GM23338 (cell line): Measurements from ENCODE around the gene AKR1C4. TPM values are rescaled to one million over a fixed set of nuclear protein-coding genes. Genes with fewer than 3 reads are reported as not detected.

Experiments used
- ATAC-seq: fragments of 200-7000 bp; cut with Tn5 transposase; 3 replicates; pipeline ENCODE4 v1.9.1; 2020
- DNase-seq: peaks from one replicate; pipeline ENCODE4 v3.0.0-alpha.2; 2015; ENCODE audit warnings: low spot score
- H2AFZ ChIP-seq: fragments of 200-600 bp; sonication (generic); 2 replicates; pipeline ENCODE4 v1.8.0; 2016; ENCODE audit warnings: antibody characterized with exemption, mild to moderate bottlenecking, moderate library complexity
- H3F3A ChIP-seq: fragments of 200-600 bp; sonication (generic); replicated peaks from 2 replicates; pipeline ENCODE4 v1.8.0; 2017; ENCODE audit warnings: antibody characterized with exemption, mixed run types, low read depth
- H3K27ac ChIP-seq: fragments of 200-600 bp; sonication (generic); 2 replicates; pipeline ENCODE4 v1.6.1; 2016; ENCODE audit warnings: low read depth
- H3K27me3 ChIP-seq: fragments of 200-600 bp; sonication (generic); 2 replicates; pipeline ENCODE4 v1.8.0; 2016; ENCODE audit warnings: mild to moderate bottlenecking, mixed run types, moderate library complexity; ENCODE audit not compliant: insufficient read depth
- H3K36me3 ChIP-seq: fragments of 200-600 bp; sonication (generic); 2 replicates; pipeline ENCODE4 v1.8.0; 2016; ENCODE audit warnings: mild to moderate bottlenecking; ENCODE audit not compliant: insufficient read depth
- H3K4me1 ChIP-seq: fragments of 200-600 bp; sonication (generic); 2 replicates; pipeline ENCODE4 v1.8.0; 2016; ENCODE audit warnings: mild to moderate bottlenecking, moderate library complexity; ENCODE audit not compliant: insufficient read depth
- H3K4me2 ChIP-seq: fragments of 200-600 bp; sonication (generic); 2 replicates; pipeline ENCODE4 v1.7.1; 2017; ENCODE audit warnings: mixed run types
- H3K4me3 ChIP-seq: fragments of 200-600 bp; sonication (generic); 2 replicates; pipeline ENCODE4 v1.6.1; 2016; ENCODE audit warnings: mixed run types
- H3K79me2 ChIP-seq: fragments of 200-600 bp; sonication (generic); replicated peaks from 2 replicates; pipeline ENCODE4 v1.8.0; 2017; ENCODE audit warnings: mild to moderate bottlenecking; ENCODE audit not compliant: insufficient read depth
- H3K9me2 ChIP-seq: fragments of 200-600 bp; sonication (generic); 2 replicates; pipeline ENCODE4 v1.8.0; 2017; ENCODE audit not compliant: insufficient read depth
- H4K20me1 ChIP-seq: fragments of 200-600 bp; sonication (generic); replicated peaks from 2 replicates; pipeline ENCODE4 v1.8.0; 2017; ENCODE audit warnings: mild to moderate bottlenecking; ENCODE audit not compliant: insufficient read depth
- H3K27ac Mint-ChIP-seq: 2 replicates; pipeline ENCODE4 v1.8.0; 2020; ENCODE audit warnings: inconsistent platforms, mild to moderate bottlenecking, moderate library complexity, mixed read lengths
- H3K27me3 Mint-ChIP-seq: 3 replicates; pipeline ENCODE4 v1.8.0; 2022; ENCODE audit warnings: low read depth, mild to moderate bottlenecking, moderate library complexity, mixed read lengths, inconsistent platforms; ENCODE audit not compliant: insufficient read depth, poor library complexity
- H3K36me3 Mint-ChIP-seq: 3 replicates; pipeline ENCODE4 v1.8.0; 2021; ENCODE audit warnings: low read depth, mild to moderate bottlenecking, inconsistent platforms, moderate library complexity, mixed read lengths
- H3K4me1 Mint-ChIP-seq: 3 replicates; pipeline ENCODE4 v1.8.0; 2020; ENCODE audit warnings: mild to moderate bottlenecking, inconsistent platforms, mixed read lengths
- H3K4me3 Mint-ChIP-seq: 3 replicates; pipeline ENCODE4 v1.8.0; 2021; ENCODE audit warnings: moderate library complexity, mild to moderate bottlenecking, inconsistent platforms, mixed read lengths
- H3K9me3 Mint-ChIP-seq: 3 replicates; pipeline ENCODE4 v1.8.0; 2020; ENCODE audit warnings: moderate library complexity, mild to moderate bottlenecking, inconsistent platforms, mixed read lengths
- CREB1 ChIP-seq: fragments of 250-450 bp; sonication (Bioruptor Pico); IDR thresholded peaks from 2 replicates; pipeline ENCODE4 v1.5.0; 2020; ENCODE audit warnings: low read depth, mild to moderate bottlenecking, moderate library complexity
- CTCF ChIP-seq, 2 experiments: fragments of 200-600 bp in 1 of 2; sonication (generic) in 1 of 2; conservative IDR thresholded peaks; 2 replicates each; pipeline versions ENCODE4 v1.5.1 to v1.6.1; 2016 to 2017; ENCODE audit warnings: antibody characterized with exemption in 2 of 2, low read depth in 2 of 2, mild to moderate bottlenecking in 2 of 2, moderate library complexity in 1 of 2
- ETS1 ChIP-seq: IDR thresholded peaks from 2 replicates; pipeline ENCODE4 v1.6.1; 2016; ENCODE audit warnings: antibody characterized with exemption
- EZH2phosphoT487 ChIP-seq: fragments of 200-600 bp; sonication (generic); IDR thresholded peaks from one replicate; pipeline ENCODE4 v1.8.1; 2018; ENCODE audit warnings: antibody characterized with exemption; ENCODE audit not compliant: unreplicated experiment
- REST ChIP-seq: IDR thresholded peaks from one replicate; pipeline ENCODE4 v1.6.1; 2018; ENCODE audit warnings: antibody characterized with exemption; ENCODE audit not compliant: unreplicated experiment
- STAT1 ChIP-seq: IDR thresholded peaks from one replicate; pipeline ENCODE4 v1.6.1; 2016; ENCODE audit warnings: antibody characterized with exemption; ENCODE audit not compliant: unreplicated experiment
- ZNF462 ChIP-seq: fragments of 250-450 bp; sonication (Bioruptor Pico); IDR thresholded peaks from 2 replicates; pipeline ENCODE4 v1.5.0; 2020; ENCODE audit warnings: mild to moderate bottlenecking, moderate library complexity
- polyA plus RNA-seq: library from polyadenylated mRNA; unstranded; fragments of >200 nt; fragmentation: Nextera tagmentation; extraction: Ambion mirVana; gene quantifications from 2 replicates; pipeline ENCODE4 v1.2.1, GENCODE V29; 2016
- total RNA-seq: library from RNA; depleted of rRNA; stranded (reverse); fragments of >200 nt; shearing (Covaris generic); gene quantifications from 2 replicates; pipeline ENCODE4 v1.2.3, GENCODE V29; 2014

AKR1C4 gene
- total and polyA plus RNA-seq, 2 experiments from 2014 or later = not detected

GRCh38 chr10:5148678-5149032 lies 48.0 kb upstream of the AKR1C4 start (continued):
- TF ChIP-seq ZNF462 (CRISPR knock-in tag) (no peak), EZH2phosphoT487 (no peak)

- peaks cover 80% of the 10 kb centered on the region for H3K9me3 Mint-ChIP-seq
- no peak overlapping the region for H3K27ac Mint-ChIP-seq
- Histone ChIP-seq H3K27ac (no peak overlapping the region), H3K27me3 (no peaks in the 10 kb centered on the region), H3F3A (no peaks in the 10 kb centered on the region), H3K36me3 (no peaks in the 10 kb centered on the region), H3K79me2 (no peaks in the 10 kb centered on the region), H3K4me1 (no peaks in the 10 kb centered on the region), H2AFZ (no peak overlapping the region), H3K4me3 (no peak overlapping the region), H3K9me2 (peaks cover 6% of the 10 kb centered on the region; the same call in 1 of the 2 replicates), H3K4me2 (no peak overlapping the region), H4K20me1 (no peaks in the 10 kb centered on the region)
- H3K36me3 Mint-ChIP-seq = peaks cover 6% of the 10 kb centered on the region; the same call in 2 of the 3 replicates
- no peaks in the 10 kb centered on the region for H3K4me1 Mint-ChIP-seq
- no peaks in the 10 kb centered on the region for H3K27me3 Mint-ChIP-seq
- ATAC-seq = no peak
- H3K4me3 Mint-ChIP-seq = no peak overlapping the region
- no peak for DNase-seq
- TF ChIP-seq CTCF (conservative IDR thresholded peaks at IDR 0.05; ENCODE audit: low read depth in 2 of 2) (no peak), STAT1 (no peak), EZH2phosphoT487 (no peak), REST (no peak), CREB1 (CRISPR knock-in tag) (no peak), ETS1 (no peak)
These were observed 45.6 kb upstream of the AKR1C4 start for GRCh38 chr10:5151076-5151475.
